CD4-positive, alpha-beta T cell treated with Interleukin-4 for 4 hours (primary cell): ENCODE results near the gene TNFSF10.

Source experiments
- DNase-seq: peaks from one replicate; pipeline ENCODE4 v3.0.0-alpha.2; 2020

Gene TNFSF10

DNA sequence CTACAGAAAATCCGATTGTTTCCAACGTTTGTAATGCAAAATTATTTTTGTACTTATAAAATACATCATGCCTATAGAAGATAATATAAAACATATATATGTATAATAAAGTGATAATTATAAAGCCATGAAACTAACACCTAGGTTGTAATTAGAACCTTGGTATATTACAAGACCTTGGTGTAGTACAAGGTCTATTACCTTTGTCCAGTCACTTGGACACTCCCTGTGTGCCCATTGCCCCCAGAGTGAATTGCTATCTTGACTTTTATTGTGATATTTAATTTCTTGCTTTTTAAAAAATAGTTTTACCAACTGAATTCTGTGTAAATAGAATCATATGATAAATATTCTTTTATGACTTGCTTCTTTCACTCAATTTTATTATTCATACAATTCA is 20.7 kb upstream of the TNFSF10 start:
- DNase-seq, result no peak

DNA sequence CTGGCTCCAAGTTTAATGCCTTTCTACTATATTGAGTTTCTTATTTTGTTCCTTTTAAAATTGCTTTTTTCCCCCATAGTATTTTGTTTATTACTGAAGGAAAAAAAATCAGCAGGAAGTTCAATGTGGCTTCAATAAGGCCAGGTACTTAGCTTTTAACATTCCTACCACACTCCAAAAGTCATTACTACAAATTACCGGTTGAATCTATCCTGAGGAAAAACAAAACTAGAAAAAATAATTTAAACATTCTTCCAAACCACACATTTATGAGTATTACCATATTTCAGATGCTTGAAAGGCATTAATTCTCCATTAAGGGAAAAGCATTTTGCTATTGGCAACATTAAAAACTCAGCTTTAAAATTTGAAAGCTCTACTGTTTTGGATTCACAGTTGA is 20.2 kb upstream of the TNFSF10 start:
- no peak for DNase-seq

- no peak for DNase-seq
These were observed 19.8 kb upstream of the TNFSF10 start for GRCh38 chr3:172542999-172543398.

GRCh38 chr3:172541945-172542488 is 18.8 kb upstream of the TNFSF10 start:
- no peak for DNase-seq

DNA sequence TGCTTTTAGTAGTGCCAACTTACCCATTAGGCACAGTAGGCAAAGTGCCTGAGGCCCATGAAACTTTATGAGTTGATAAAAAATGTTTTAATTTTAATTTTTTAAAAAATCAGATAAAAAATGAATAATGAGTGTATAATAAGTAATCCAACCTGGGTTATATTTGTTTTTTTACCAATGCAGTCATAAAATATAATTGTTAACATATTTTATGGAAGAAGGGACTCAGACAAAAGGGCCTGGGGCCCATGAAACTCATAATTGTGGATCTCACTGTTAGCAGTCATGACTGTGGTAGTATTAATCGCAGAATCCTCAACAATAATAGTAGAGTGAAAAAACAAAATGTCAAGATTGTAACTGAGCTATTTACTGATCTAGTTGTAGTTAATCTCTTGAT is 16.8 kb upstream of the TNFSF10 start:
- DNase-seq, result no peak

DNA sequence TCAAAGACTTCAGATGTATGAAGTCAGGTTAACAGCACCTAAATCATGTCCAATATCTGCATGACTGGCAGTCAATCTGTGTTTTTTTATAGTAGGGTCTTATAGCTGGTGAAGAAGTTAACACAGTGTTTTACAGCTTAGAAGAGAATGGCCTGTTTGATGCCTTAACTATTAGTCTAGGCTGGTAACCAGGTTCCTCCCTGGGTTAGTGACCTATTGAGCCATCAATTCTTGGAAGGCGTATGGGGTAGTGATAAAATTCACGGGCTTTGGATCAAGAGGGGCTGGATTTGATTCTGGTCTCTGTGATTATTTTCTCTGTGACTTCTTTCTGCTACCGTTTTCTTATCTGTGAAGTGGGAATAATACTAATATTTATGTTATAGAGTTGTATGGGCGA is 16.0 kb upstream of the TNFSF10 start:
- DNase-seq, result no peak

GRCh38 chr3:172538368-172539151 is 15.3 kb upstream of the TNFSF10 start:
- no peak for DNase-seq

- no peak for DNase-seq
These were observed 14.4 kb upstream of the TNFSF10 start for GRCh38 chr3:172537507-172538158.

DNA sequence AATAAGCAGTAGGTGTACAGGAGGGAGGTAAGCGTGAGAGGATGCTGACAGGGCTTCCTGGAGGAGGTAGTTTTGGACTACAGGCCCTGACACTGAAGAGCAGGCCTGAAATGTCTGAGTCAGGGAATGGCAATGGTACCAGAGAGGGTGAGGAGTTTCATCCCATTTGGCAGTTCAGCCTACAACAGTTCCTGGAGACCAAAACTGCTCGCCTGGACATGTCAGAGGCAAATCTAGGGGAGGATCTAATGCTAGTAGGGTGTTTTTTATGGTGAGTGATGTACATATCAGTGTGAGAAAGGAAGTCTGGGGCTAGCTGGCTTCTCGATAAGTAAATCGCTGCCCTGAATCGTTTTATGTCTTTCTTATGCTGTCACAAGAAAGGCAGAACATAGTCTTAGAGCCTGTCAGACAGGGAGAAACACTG is 13.8 kb upstream of the TNFSF10 start:
- no peak for DNase-seq

- DNase-seq, result no peak
These were observed 13.3 kb upstream of the TNFSF10 start for GRCh38 chr3:172536505-172536904.

DNA sequence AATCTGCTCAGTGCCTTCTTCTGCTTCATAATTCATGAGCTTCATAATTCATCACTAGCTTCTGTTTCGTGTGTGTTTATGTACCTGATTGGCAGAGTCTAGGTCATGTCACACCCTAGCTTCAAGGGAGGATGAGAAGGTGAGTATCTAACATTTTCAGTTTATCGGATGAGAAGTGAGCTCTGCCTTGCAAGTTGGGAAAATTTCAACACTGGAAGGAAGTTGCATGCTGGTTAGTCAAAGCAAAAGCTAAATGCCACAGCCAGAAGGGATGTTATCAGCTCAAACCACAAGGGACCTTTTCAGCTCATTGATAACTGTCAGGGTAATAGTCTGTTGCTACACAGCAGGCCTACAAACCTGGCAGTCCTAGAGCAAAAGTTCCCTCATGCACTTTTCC is 7.3 kb upstream of the TNFSF10 start:
- peak; percentile 65 for DNase-seq

DNA sequence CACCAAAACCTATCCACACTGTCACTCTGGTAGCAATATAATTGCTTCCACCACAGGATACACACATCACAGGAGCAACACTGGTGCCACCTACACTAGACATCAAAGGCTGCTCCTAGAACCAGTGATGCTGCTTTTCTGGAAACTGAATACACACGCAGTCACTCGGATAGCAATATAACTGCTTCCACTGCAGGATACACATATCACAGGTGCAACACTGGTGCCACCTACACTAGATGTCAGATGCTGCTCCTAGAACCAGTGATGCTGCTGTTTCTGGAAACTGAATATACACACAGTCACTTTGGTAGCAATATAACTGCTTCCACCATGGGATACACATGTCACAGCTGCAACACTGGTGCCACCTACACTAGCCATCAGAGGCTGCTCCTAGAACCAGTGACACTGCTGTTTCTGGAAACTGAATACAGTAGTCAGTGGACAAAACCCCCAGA is 6.9 kb upstream of the TNFSF10 start:
- no peak for DNase-seq

DNA sequence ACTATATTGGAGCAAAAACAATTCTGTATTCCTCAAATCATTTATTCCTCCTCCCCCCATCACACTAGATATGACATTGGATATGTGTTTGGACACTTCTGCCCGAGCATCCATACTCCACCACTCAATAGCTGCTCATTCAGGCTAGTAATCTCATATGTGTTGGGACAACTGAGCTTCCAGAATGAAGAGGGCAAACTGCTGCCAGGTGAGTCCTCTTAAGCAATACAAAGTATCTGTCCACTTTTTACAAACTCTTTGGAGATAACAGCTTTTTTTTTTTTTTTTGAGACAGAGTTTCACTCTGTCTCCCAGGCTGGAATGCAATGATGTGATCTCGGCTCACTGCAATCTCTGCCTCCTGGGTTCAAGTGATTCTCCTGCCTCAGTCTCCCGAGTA is 5.4 kb upstream of the TNFSF10 start:
- DNase-seq, result no peak

DNA sequence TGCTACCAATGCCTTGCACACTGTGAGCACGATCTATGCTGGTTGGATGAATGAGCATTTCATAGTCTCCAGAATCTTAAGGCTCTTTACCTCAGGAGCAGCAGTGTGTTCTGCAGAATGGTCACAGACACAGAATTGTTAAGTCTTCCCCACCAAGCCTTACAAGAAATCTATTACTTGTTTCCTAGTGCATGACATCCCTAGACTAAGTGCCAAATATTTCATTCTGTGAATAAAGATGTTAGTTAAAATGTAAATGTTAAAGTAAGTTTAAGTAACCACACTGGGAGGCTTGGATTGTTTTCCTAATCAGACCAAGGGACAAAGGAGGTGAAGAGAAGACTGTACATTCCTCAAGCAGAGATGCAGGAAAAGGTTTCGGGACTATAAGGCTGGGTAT is 4.1 kb upstream of the TNFSF10 start:
- no peak for DNase-seq

- DNase-seq, result no peak
These were observed 1.9 kb upstream of the TNFSF10 start for GRCh38 chr3:172525116-172525613.

- no peak for DNase-seq
These were observed 1.4 kb upstream of the TNFSF10 start for GRCh38 chr3:172524611-172525010.

DNA sequence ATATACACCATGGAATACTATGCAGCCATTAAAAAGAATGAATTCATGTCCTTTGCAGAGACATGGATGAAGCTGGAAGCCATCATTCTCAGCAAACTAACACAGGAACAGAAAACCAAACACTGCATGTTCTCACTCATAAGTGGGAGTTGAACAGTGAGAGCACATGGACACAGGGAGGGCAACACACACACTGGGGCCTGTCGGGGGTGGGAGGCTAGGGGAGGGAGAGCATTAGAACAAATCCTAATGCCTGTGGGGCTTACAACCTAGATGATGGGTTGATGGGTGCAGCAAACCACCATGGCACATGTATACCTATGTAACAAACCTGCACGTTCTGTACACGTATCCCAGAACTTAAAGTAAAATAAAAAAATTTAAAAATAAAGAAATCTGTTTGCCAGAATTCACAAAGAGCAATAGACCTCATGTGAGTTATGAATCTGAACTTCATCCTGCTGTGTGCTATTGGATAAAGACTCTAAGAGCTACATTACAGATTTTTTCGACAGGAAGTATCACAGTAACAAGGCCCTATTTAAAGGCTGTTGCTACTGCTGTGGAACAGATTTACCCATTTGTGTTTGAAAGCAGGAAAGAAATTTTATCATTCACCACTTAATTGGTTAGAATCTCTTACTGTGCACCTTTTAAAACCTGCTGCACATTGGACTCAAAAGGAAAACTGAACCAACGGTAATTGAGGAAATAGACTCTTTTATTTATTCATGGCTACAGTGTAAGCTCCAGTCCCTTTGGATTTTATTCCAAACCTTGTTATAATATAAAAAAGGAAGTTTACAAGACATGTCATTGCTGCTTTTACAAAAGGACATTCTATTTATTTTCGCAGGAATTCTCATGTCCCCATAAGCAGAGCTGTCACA is 1.1 kb downstream of the TNFSF10 start:
- peak; percentile 47 for DNase-seq

DNA sequence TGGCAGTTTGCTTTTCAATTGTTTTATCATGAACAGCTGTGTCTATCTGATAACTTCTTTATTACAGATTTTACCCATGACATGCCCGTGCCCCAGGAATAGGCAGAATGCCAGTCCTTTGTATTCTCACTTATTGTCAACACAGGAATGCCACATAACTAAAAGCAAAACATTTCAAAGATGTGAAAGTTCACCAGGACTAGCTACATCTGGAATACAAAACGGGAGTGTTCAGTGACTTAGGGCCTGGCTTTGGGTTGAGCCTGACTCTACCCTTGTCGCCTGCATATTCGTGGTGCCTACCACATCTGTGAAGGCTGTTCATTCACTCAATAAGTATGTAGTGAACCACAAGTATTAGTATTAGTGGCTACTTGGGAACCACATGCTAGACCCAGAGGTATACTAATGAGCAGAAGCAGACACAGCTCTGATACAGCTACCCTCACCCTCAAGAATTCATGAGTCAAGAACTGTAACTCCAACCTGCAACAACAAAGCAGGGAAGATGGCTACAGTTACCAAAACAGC is 2.9 kb downstream of the TNFSF10 start:
- peak; percentile 73 for DNase-seq

DNA sequence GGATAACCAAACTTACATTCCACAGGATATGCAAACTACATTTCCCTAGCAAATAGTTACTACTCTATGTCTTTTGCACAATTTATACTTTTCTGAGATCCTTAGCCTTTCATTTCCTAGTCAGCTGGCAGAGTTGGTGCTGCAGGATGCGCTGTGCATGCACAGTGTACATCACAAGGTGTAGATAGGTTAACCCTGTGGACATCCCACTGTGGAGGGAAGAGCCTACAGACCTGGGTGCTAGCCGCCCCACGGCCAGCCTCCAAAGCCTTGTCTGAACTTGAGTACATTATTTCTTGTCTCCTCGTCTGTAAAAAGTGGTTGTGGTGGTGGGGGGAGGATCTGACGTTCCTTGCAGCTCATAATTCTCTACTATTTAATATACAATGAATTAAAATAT is 3.5 kb downstream of the TNFSF10 start:
- DNase-seq, result no peak

DNA sequence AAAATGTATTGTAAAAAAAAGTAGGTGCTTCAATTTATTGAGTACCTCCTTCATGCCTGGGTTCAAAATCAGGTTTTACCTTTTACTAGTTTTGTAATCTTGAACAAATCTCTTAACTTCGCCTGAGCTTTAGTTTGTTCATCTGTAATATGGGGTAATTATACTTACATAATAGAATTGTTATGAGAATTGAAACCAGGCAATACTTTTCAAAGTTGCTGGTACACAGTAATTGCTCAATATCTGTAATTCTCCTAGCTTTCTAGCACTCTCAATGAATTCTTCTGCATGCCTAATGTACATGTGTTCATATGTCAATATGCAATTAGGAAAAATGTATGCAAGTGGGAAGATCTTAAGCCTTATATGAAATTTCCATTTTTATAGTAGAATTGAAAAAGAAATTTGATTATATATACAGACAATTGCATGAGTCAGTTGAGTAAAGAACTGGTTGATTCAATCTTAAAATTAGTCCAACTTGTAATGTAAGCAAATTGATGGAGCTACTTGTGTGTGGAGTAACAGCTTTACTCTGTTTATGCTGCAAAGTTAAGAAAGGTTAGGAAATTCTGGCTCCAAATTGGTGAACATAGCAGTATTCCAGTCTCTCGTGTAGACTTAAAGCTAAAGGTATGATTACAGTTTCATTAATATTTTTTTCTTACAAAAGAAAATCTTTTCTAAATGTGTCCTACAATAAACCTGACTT is 4.1 kb downstream of the TNFSF10 start:
- no peak for DNase-seq

DNA sequence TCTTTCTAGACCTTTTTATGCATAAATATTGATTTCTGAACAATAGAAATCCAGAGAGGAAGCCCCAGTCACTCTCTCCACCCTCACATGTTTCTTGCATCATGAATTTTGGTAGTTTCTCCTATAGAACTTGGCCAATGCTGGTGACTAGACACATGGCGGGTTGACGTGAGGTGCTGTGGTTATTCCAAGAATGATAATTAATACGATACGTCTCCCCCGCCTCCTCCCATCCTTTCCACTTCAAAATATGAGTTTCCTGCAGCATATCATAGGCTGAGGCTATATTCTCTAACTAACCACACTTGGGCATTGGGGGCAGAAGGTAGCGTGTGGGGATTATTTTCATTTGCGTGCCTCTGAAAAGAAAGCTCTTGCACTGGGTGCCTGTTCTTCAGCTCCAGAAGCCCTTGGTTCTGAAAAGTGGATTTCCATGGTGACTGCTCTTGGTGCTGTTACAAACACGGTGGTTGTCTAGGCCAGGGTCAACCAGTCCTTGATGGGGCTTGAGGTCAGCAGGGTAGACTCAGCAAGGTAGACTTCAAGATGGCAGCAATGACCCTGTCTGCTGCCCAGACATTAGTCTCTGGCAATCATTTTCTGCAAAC is 5.3 kb downstream of the TNFSF10 start:
- DNase-seq, result peak; percentile 74
